ENCODE data around the gene RPLP1. TPM values are rescaled to one million over a fixed set of nuclear protein-coding genes. Genes with fewer than 3 reads are reported as not detected.

The RPLP1 gene
- polyA plus RNA-seq, 1 donor (not counting 4 experiments of a cell fraction or from before 2014, with no cell fraction given): 755 TPM

- Histone ChIP-seq H3K4me2 (ENCODE audit: control insufficient read depth, extremely low read depth, insufficient read depth, low read depth, low read length) (no peak overlapping the region), H3K79me2 (ENCODE audit: control insufficient read depth, insufficient read depth, low read length) (no peaks in the 10 kb centered on the region), H4K20me1 (ENCODE audit: control insufficient read depth, extremely low read depth, insufficient read depth, low read length) (no peaks in the 10 kb centered on the region), H3K4me3 (ENCODE audit: control insufficient read depth in 2 of 3, extremely low read depth in 1 of 3, insufficient read depth in 2 of 3, low read depth in 1 of 3, low read length in 3 of 3) (no peak overlapping the region), H3K9me1 (ENCODE audit: control insufficient read depth, extremely low read depth, insufficient read depth, low read length) (no peaks in the 10 kb centered on the region), H3K4me1 (ENCODE audit: control insufficient read depth, extremely low read depth, insufficient read depth, low read length) (no peaks in the 10 kb centered on the region), H3K27ac (ENCODE audit: control insufficient read depth, insufficient read depth, low read length) (no peak overlapping the region), H3K9ac (ENCODE audit: control insufficient read depth, extremely low read depth, insufficient read depth, low read length) (no peak overlapping the region), H3K9me3 (ENCODE audit: control insufficient read depth, low read depth, low read length) (no peaks in the 10 kb centered on the region), H3K36me3 (ENCODE audit: control insufficient read depth in 2 of 2, extremely low read depth in 1 of 2, insufficient read depth in 2 of 2, low read length in 2 of 2) (no peaks in the 10 kb centered on the region), H2AFZ (ENCODE audit: control insufficient read depth, low read length) (no peak overlapping the region), H3K27me3 (ENCODE audit: control insufficient read depth, extremely low read depth, insufficient read depth, low read length) (peaks cover 10% of the 10 kb centered on the region)
- TF ChIP-seq, protein P1, sequence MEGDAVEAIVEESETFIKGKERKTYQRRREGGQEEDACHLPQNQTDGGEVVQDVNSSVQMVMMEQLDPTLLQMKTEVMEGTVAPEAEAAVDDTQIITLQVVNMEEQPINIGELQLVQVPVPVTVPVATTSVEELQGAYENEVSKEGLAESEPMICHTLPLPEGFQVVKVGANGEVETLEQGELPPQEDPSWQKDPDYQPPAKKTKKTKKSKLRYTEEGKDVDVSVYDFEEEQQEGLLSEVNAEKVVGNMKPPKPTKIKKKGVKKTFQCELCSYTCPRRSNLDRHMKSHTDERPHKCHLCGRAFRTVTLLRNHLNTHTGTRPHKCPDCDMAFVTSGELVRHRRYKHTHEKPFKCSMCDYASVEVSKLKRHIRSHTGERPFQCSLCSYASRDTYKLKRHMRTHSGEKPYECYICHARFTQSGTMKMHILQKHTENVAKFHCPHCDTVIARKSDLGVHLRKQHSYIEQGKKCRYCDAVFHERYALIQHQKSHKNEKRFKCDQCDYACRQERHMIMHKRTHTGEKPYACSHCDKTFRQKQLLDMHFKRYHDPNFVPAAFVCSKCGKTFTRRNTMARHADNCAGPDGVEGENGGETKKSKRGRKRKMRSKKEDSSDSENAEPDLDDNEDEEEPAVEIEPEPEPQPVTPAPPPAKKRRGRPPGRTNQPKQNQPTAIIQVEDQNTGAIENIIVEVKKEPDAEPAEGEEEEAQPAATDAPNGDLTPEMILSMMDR (optimal IDR thresholded peaks at IDR 0.05 in 1 of 3, IDR thresholded peaks at IDR 0.05 in 1 of 3, conservative IDR thresholded peaks at IDR 0.05 in 1 of 3; ENCODE audit: extremely low read depth in 1 of 3, insufficient read depth in 2 of 3, low read length in 3 of 3): no peak
- no peak for TF ChIP-seq EZH2 (IDR thresholded peaks at IDR 0.05; ENCODE audit: low read length)
- FAIRE-seq: no peak
- DNase-seq (ENCODE audit: low read depth, low spot score): no peak
- dilution Hi-C loops (cut with MboI; ENCODE audit: extremely low pct_ligation_motif_present, low sequenced_read_pairs): no loop called here
These were observed 43.4 kb downstream of the RPLP1 start for GRCh38 chr15:69496001-69496400.

DNA sequence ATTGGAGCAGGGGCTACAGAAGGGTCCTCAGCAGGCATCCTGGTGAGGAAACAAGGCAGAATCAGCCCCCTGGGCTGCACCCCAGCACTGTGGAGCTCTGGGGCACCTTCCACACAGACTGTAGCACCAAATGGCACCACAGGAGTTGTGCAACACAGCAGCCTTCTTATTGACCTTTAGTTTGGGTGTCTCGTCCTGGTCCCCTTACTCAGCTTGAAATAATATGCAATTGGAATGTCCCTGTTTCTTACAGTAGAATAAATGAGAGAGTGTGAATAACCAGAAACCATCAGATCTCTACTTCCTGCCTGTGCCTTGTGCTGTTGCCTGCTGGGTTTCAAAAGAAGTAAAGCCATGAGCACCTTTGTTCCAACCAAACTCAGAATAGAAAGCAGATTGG lies 44.5 kb downstream of the RPLP1 start:
- no peak for FAIRE-seq

More for the DNA sequence above, 44.5 kb downstream of the RPLP1 start:
- no peak overlapping the region for H2AFZ ChIP-seq (ENCODE audit: control insufficient read depth, low read length)
- no peak overlapping the region for H3K4me2 ChIP-seq (ENCODE audit: control insufficient read depth, extremely low read depth, insufficient read depth, low read depth, low read length)
- no peaks in the 10 kb centered on the region for H3K9me3 ChIP-seq (ENCODE audit: control insufficient read depth, low read depth, low read length)
- H3K4me3 ChIP-seq (ENCODE audit: control insufficient read depth in 2 of 3, extremely low read depth in 1 of 3, insufficient read depth in 2 of 3, low read depth in 1 of 3, low read length in 3 of 3): no peak overlapping the region
- no peaks in the 10 kb centered on the region for H3K4me1 ChIP-seq (ENCODE audit: control insufficient read depth, extremely low read depth, insufficient read depth, low read length)
- H3K36me3 ChIP-seq (ENCODE audit: control insufficient read depth in 2 of 2, extremely low read depth in 1 of 2, insufficient read depth in 2 of 2, low read length in 2 of 2): no peaks in the 10 kb centered on the region
- TF ChIP-seq, protein P1 (optimal IDR thresholded peaks at IDR 0.05 in 1 of 3, IDR thresholded peaks at IDR 0.05 in 1 of 3, conservative IDR thresholded peaks at IDR 0.05 in 1 of 3; ENCODE audit: extremely low read depth in 1 of 3, insufficient read depth in 2 of 3, low read length in 3 of 3): no peak
- TF ChIP-seq EZH2 (IDR thresholded peaks at IDR 0.05; ENCODE audit: low read length): no peak
- no peak overlapping the region for H3K9ac ChIP-seq (ENCODE audit: control insufficient read depth, extremely low read depth, insufficient read depth, low read length)
- H3K27me3 ChIP-seq (ENCODE audit: control insufficient read depth, extremely low read depth, insufficient read depth, low read length): peaks cover 6% of the 10 kb centered on the region
- no peaks in the 10 kb centered on the region for H4K20me1 ChIP-seq (ENCODE audit: control insufficient read depth, extremely low read depth, insufficient read depth, low read length)
- no peaks in the 10 kb centered on the region for H3K79me2 ChIP-seq (ENCODE audit: control insufficient read depth, insufficient read depth, low read length)
- no peak for DNase-seq (ENCODE audit: low read depth, low spot score)
- H3K27ac ChIP-seq (ENCODE audit: control insufficient read depth, insufficient read depth, low read length): no peak overlapping the region
- dilution Hi-C loops (cut with MboI; ENCODE audit: extremely low pct_ligation_motif_present, low sequenced_read_pairs): no loop called here
- H3K9me1 ChIP-seq (ENCODE audit: control insufficient read depth, extremely low read depth, insufficient read depth, low read length): no peaks in the 10 kb centered on the region
